Measurements from ENCODE around the gene EED.
"Not testable (repeated sequence)": the region's sequence is repeated elsewhere in the genome, so short reads cannot be mapped to it uniquely, and the experiment has no call there.

The EED gene

GRCh38 chr11:86220653-86221052 is 23.9 kb upstream of the EED start:
- H3K23ac ChIP-seq (ENCODE audit: low read length): no peak overlapping the region
- H4K12ac ChIP-seq (ENCODE audit: low read depth, low read length): no peak overlapping the region
- H3K79me2 ChIP-seq (ENCODE audit: control insufficient read depth, insufficient read depth, low read length, poor library complexity): no peaks in the 10 kb centered on the region
- WGBS (ENCODE audit: extremely low coverage, insufficient coverage, insufficient read length): no CpG with 5 or more reads among the region's 1 CpG
- H3K9ac ChIP-seq (ENCODE audit: low read length): no peak overlapping the region
- H3K4me1 ChIP-seq (ENCODE audit: control insufficient read depth in 1 of 2, insufficient read depth in 2 of 2, low read length in 2 of 2): peaks cover 0 to 2% of the 10 kb centered on the region in 2 experiments
- no peak overlapping the region for H2BK5ac ChIP-seq (ENCODE audit: low read depth, low read length, poor library complexity)
- H3K4ac ChIP-seq (ENCODE audit: low read depth, low read length): no peak overlapping the region
- no peak overlapping the region for H3K14ac ChIP-seq (ENCODE audit: low read length)
- H2AK5ac ChIP-seq (ENCODE audit: low read length): no peak overlapping the region
- no peak overlapping the region for H3K18ac ChIP-seq (ENCODE audit: low read length)
- no peak for DNase-seq
- H3K4me3 ChIP-seq (ENCODE audit: low read depth, low read length): no peak overlapping the region
- H3K27ac ChIP-seq (ENCODE audit: low read depth, low read length): no peak overlapping the region
- H4K91ac ChIP-seq (ENCODE audit: low read depth, low read length): no peak overlapping the region
- H3K4me2 ChIP-seq (ENCODE audit: low read length): no peak overlapping the region
- no peaks in the 10 kb centered on the region for H3K79me1 ChIP-seq (ENCODE audit: low read length)
- no peaks in the 10 kb centered on the region for H3K9me3 ChIP-seq (ENCODE audit: insufficient read depth, low read depth, low read length)
- H3K27me3 ChIP-seq (ENCODE audit: insufficient read depth, low read length): no peaks in the 10 kb centered on the region
- H2BK120ac ChIP-seq (ENCODE audit: insufficient read depth, low read length, poor library complexity): no peak overlapping the region
- no peak overlapping the region for H2BK12ac ChIP-seq (ENCODE audit: low read length)
- H4K8ac ChIP-seq (ENCODE audit: low read depth, low read length): no peak overlapping the region
- H3K36me3 ChIP-seq (ENCODE audit: control insufficient read depth in 1 of 2, insufficient read depth in 2 of 2, low read length in 2 of 2): no peaks in the 10 kb centered on the region
- H2AFZ ChIP-seq (ENCODE audit: insufficient read depth, low read length, poor library complexity): no peak overlapping the region

- H4K8ac ChIP-seq (ENCODE audit: low read depth, low read length): no peak overlapping the region
- H3K27ac ChIP-seq (ENCODE audit: low read depth, low read length): no peak overlapping the region
- no peak overlapping the region for H3K4me2 ChIP-seq (ENCODE audit: low read length)
- no peaks in the 10 kb centered on the region for H3K36me3 ChIP-seq (ENCODE audit: control insufficient read depth in 1 of 2, insufficient read depth in 2 of 2, low read length in 2 of 2)
- no peak overlapping the region for H4K91ac ChIP-seq (ENCODE audit: low read depth, low read length)
- DNase-seq: no peak
- H3K4me3 ChIP-seq (ENCODE audit: low read depth, low read length): no peak overlapping the region
- H3K14ac ChIP-seq (ENCODE audit: low read length): no peak overlapping the region
- no peak overlapping the region for H3K4ac ChIP-seq (ENCODE audit: low read depth, low read length)
- no peak overlapping the region for H2AFZ ChIP-seq (ENCODE audit: insufficient read depth, low read length, poor library complexity)
- no peaks in the 10 kb centered on the region for H3K79me1 ChIP-seq (ENCODE audit: low read length)
- no peak overlapping the region for H2BK12ac ChIP-seq (ENCODE audit: low read length)
- no peak overlapping the region for H2BK5ac ChIP-seq (ENCODE audit: low read depth, low read length, poor library complexity)
- no peak overlapping the region for H2AK5ac ChIP-seq (ENCODE audit: low read length)
- H3K9me3 ChIP-seq (ENCODE audit: insufficient read depth, low read depth, low read length): no peaks in the 10 kb centered on the region
- no peaks in the 10 kb centered on the region for H3K27me3 ChIP-seq (ENCODE audit: insufficient read depth, low read length)
- H3K9ac ChIP-seq (ENCODE audit: low read length): no peak overlapping the region
- H2BK120ac ChIP-seq (ENCODE audit: insufficient read depth, low read length, poor library complexity): no peak overlapping the region
- H3K18ac ChIP-seq (ENCODE audit: low read length): no peak overlapping the region
- H3K4me1 ChIP-seq (ENCODE audit: control insufficient read depth in 1 of 2, insufficient read depth in 2 of 2, low read length in 2 of 2): peaks cover 0 to 2% of the 10 kb centered on the region in 2 experiments
- WGBS (ENCODE audit: extremely low coverage, insufficient coverage, insufficient read length): no CpG with 5 or more reads among the region's 2 CpGs
- no peaks in the 10 kb centered on the region for H3K79me2 ChIP-seq (ENCODE audit: control insufficient read depth, insufficient read depth, low read length, poor library complexity)
- H3K23ac ChIP-seq (ENCODE audit: low read length): no peak overlapping the region
- no peak overlapping the region for H4K12ac ChIP-seq (ENCODE audit: low read depth, low read length)
These were observed 22.5 kb upstream of the EED start for GRCh38 chr11:86222081-86222480.

GRCh38 chr11:86224575-86224974 is 20.0 kb upstream of the EED start:
- H3K23ac ChIP-seq (ENCODE audit: low read length); H4K12ac ChIP-seq (ENCODE audit: low read depth, low read length); H2BK120ac ChIP-seq (ENCODE audit: insufficient read depth, low read length, poor library complexity): not testable (repeated sequence)

GRCh38 chr11:86225344-86225743 is 19.2 kb upstream of the EED start:
- not testable (repeated sequence) for H3K4me1 ChIP-seq (ENCODE audit: control insufficient read depth in 1 of 2, insufficient read depth in 2 of 2, low read length in 2 of 2); H3K27ac ChIP-seq (ENCODE audit: low read depth, low read length); H3K79me1 ChIP-seq (ENCODE audit: low read length); H3K18ac ChIP-seq (ENCODE audit: low read length); H3K27me3 ChIP-seq (ENCODE audit: insufficient read depth, low read length); H2AK5ac ChIP-seq (ENCODE audit: low read length); H2BK120ac ChIP-seq (ENCODE audit: insufficient read depth, low read length, poor library complexity); H2BK12ac ChIP-seq (ENCODE audit: low read length); H3K9me3 ChIP-seq (ENCODE audit: insufficient read depth, low read depth, low read length); H3K36me3 ChIP-seq (ENCODE audit: control insufficient read depth in 1 of 2, insufficient read depth in 2 of 2, low read length in 2 of 2); H4K8ac ChIP-seq (ENCODE audit: low read depth, low read length); H3K4me2 ChIP-seq (ENCODE audit: low read length); H2AFZ ChIP-seq (ENCODE audit: insufficient read depth, low read length, poor library complexity); H4K12ac ChIP-seq (ENCODE audit: low read depth, low read length); H4K91ac ChIP-seq (ENCODE audit: low read depth, low read length); H3K79me2 ChIP-seq (ENCODE audit: control insufficient read depth, insufficient read depth, low read length, poor library complexity); DNase-seq; H3K23ac ChIP-seq (ENCODE audit: low read length); H3K14ac ChIP-seq (ENCODE audit: low read length); H3K4me3 ChIP-seq (ENCODE audit: low read depth, low read length); H2BK5ac ChIP-seq (ENCODE audit: low read depth, low read length, poor library complexity); H3K9ac ChIP-seq (ENCODE audit: low read length); H3K4ac ChIP-seq (ENCODE audit: low read depth, low read length)
- WGBS (ENCODE audit: extremely low coverage, insufficient coverage, insufficient read length): no CpG with 5 or more reads among the region's 3 CpGs

More at GRCh38 chr11:86224575-86224974, 20.0 kb upstream of the EED start:
- H3K18ac ChIP-seq (ENCODE audit: low read length); H3K27ac ChIP-seq (ENCODE audit: low read depth, low read length); H2AFZ ChIP-seq (ENCODE audit: insufficient read depth, low read length, poor library complexity); H3K4me1 ChIP-seq (ENCODE audit: control insufficient read depth in 1 of 2, insufficient read depth in 2 of 2, low read length in 2 of 2); DNase-seq; H3K4me3 ChIP-seq (ENCODE audit: low read depth, low read length); H3K79me1 ChIP-seq (ENCODE audit: low read length); H3K27me3 ChIP-seq (ENCODE audit: insufficient read depth, low read length); H3K79me2 ChIP-seq (ENCODE audit: control insufficient read depth, insufficient read depth, low read length, poor library complexity); H4K8ac ChIP-seq (ENCODE audit: low read depth, low read length); H3K14ac ChIP-seq (ENCODE audit: low read length); H2BK12ac ChIP-seq (ENCODE audit: low read length); H2AK5ac ChIP-seq (ENCODE audit: low read length); H3K36me3 ChIP-seq (ENCODE audit: control insufficient read depth in 1 of 2, insufficient read depth in 2 of 2, low read length in 2 of 2); H2BK5ac ChIP-seq (ENCODE audit: low read depth, low read length, poor library complexity); H4K91ac ChIP-seq (ENCODE audit: low read depth, low read length); H3K4ac ChIP-seq (ENCODE audit: low read depth, low read length); H3K4me2 ChIP-seq (ENCODE audit: low read length); H3K9me3 ChIP-seq (ENCODE audit: insufficient read depth, low read depth, low read length); H3K9ac ChIP-seq (ENCODE audit: low read length): not testable (repeated sequence)
- no CpG with 5 or more reads among the region's 4 CpGs for WGBS (ENCODE audit: extremely low coverage, insufficient coverage, insufficient read length)
